Thoracic aorta (tissue), 2 donors: ENCODE data around the gene DDR2. TPM values are rescaled to one million over a fixed set of nuclear protein-coding genes. Genes with fewer than 3 reads are reported as not detected.

ENCODE experiments used
- ATAC-seq: fragments of 150-250 bp; one replicate; pipeline ENCODE4 v1.8.0; 2017; ENCODE audit warnings: low read depth; ENCODE audit not compliant: insufficient number of reproducible peaks, low FRiP score
- DNase-seq: peaks from one replicate; pipeline ENCODE4 v3.0.0-alpha.2; 2020; ENCODE audit warnings: low spot score
- H3K27ac ChIP-seq, 2 donors: fragments of 200-600 bp; sonication (generic); 1 replicate in 1 of 2; 2 replicates in 1 of 2; pipeline ENCODE4 v1.5.1; 2016; ENCODE audit warnings: mild to moderate bottlenecking in 2 of 2, moderate library complexity in 2 of 2
- H3K27me3 ChIP-seq: fragments of 200-600 bp; sonication (generic); replicated peaks from 2 replicates; pipeline ENCODE4 v1.6.0; 2016; ENCODE audit warnings: mild to moderate bottlenecking; ENCODE audit not compliant: insufficient read depth
- H3K36me3 ChIP-seq: fragments of 200-600 bp; sonication (generic); one replicate; pipeline ENCODE4 v1.5.1; 2016
- H3K4me1 ChIP-seq, 2 donors: fragments of 200-600 bp; sonication (generic); 1 replicate in 1 of 2; 2 replicates in 1 of 2; pipeline versions ENCODE4 v1.5.1 to v1.6.0; 2016; ENCODE audit warnings: low read depth in 2 of 2, mild to moderate bottlenecking in 1 of 2; ENCODE audit not compliant: control insufficient read depth in 1 of 2
- H3K4me3 ChIP-seq: fragments of 200-600 bp; sonication (generic); 2 replicates; pipeline ENCODE4 v1.5.1; 2016; ENCODE audit warnings: mild to moderate bottlenecking
- H3K9me3 ChIP-seq: fragments of 200-600 bp; sonication (generic); 2 replicates; pipeline ENCODE4 v1.5.1; 2016
- CTCF ChIP-seq: fragments of 200-600 bp; sonication (generic); IDR thresholded peaks from one replicate; pipeline ENCODE4 v1.5.1; 2019; ENCODE audit warnings: antibody characterized with exemption
- total RNA-seq, 2 donors: library from RNA; depleted of rRNA; stranded (reverse); fragments of >200 nt; gene quantifications; one replicate each; pipeline versions ENCODE4 v1.1.0 to v1.2.3, GENCODE V29; 2016

DDR2 gene
- total RNA-seq, 2 donors from 2014 or later = 133 to 144 TPM

DNA sequence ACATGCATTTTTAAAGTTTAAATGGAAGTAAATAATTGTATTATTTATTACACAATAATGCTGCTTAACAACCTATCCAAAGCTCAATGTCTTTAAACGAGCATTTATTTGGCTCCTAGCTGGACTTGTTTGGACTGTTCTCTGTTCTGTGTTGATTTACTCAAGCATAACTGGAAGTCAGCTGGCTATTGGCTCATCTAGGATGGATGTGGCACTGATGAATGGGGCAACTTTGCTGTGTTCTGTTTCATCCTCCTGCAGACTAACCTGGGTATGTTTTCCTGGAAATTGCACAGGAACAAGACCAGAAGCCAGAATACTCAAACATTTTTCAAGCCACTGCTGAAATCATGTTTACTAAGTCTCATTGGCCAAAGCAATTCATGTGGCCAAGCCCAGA lies 87.4 kb downstream of the DDR2 start:
- no peak for TF ChIP-seq CTCF
- DNase-seq (no peak), ATAC-seq (no peak)
- Histone ChIP-seq H3K4me3 (no peak overlapping the region), H3K36me3 (no peaks in the 10 kb centered on the region), H3K4me1 (peaks cover 5 to 29% of the 10 kb centered on the region in 2 donors), H3K27ac (no peak overlapping the region), H3K27me3 (no peaks in the 10 kb centered on the region), H3K9me3 (no peaks in the 10 kb centered on the region)

- ATAC-seq = peak; percentile 43
- H3K27ac ChIP-seq = peak overlapping the region in 1 of 2 donors; percentile 43
Observed at GRCh38 chr1:162720996-162721395, 88.7 kb downstream of the DDR2 start.

DNA sequence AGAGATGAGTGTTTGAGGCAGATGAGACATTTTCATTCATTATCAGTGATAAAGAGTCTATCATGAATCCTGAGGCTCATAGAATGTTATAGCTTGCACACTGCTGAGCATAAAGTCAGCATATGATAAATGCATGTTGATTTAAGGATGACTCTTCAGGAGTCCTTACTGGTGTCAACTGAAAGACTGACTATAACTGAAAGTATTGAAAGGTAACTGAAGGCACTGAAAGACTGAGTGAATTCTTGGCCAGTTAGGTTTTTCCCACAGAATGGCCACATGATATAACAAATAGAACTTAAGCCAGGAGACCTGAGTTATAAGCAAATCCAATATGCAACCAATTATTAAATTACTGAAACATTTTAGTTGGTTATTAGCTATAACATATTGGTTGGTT lies 89.2 kb downstream of the DDR2 start:
- Histone ChIP-seq H3K27ac (peak overlapping the region in 1 of 2 donors; percentile 43), H3K4me1 (peaks cover 5 to 24% of the 10 kb centered on the region in 2 donors), H3K27me3 (no peaks in the 10 kb centered on the region), H3K36me3 (no peaks in the 10 kb centered on the region), H3K4me3 (no peak overlapping the region), H3K9me3 (no peaks in the 10 kb centered on the region)
- DNase-seq (no peak), ATAC-seq (no peak)
- TF ChIP-seq CTCF = no peak

More at GRCh38 chr1:162720996-162721395, 88.7 kb downstream of the DDR2 start:
- no peaks in the 10 kb centered on the region for H3K36me3 ChIP-seq
- H3K4me1 ChIP-seq = peaks cover 5 to 25% of the 10 kb centered on the region in 2 donors
- no peaks in the 10 kb centered on the region for H3K27me3 ChIP-seq
- TF ChIP-seq CTCF = no peak
- no peak for DNase-seq
- no peaks in the 10 kb centered on the region for H3K9me3 ChIP-seq
- no peak overlapping the region for H3K4me3 ChIP-seq

DNA sequence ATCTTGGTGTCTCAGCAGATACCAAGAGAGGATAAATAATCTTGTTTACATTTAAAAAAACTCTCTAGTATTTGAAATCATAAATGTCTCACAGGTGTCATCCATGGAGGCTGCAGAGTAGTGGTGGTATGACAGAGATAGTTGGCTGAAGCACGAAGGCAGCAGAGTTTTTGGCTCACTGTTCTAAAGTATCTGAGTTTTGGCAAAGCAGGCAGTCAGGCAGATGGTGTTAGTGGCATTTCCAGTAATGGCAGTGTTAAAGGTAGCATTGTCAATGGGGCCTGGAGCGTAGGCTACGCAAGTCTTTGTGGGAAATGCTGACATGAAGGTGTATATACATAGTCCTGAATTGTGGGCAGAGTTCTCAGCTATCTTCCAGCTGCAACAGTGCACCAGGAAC lies 89.8 kb downstream of the DDR2 start:
- no peak for TF ChIP-seq CTCF
- DNase-seq (no peak), ATAC-seq (no peak)
- Histone ChIP-seq H3K4me1 (peaks cover 5 to 24% of the 10 kb centered on the region in 2 donors), H3K9me3 (no peaks in the 10 kb centered on the region), H3K27me3 (no peaks in the 10 kb centered on the region), H3K4me3 (no peak overlapping the region), H3K27ac (no peak overlapping the region), H3K36me3 (no peaks in the 10 kb centered on the region)

- H3K4me1 ChIP-seq = peaks cover 5 to 24% of the 10 kb centered on the region in 2 donors
- DNase-seq (no peak), ATAC-seq (no peak)
- no peaks in the 10 kb centered on the region for H3K27me3 ChIP-seq
- H3K4me3 ChIP-seq = no peak overlapping the region
- peak overlapping the region in 1 of 2 donors; percentile 46 for H3K27ac ChIP-seq
- TF ChIP-seq CTCF = no peak
- no peaks in the 10 kb centered on the region for H3K36me3 ChIP-seq
- no peaks in the 10 kb centered on the region for H3K9me3 ChIP-seq
Observed at GRCh38 chr1:162724583-162725120, 92.4 kb downstream of the DDR2 start.
